Tibial artery (tissue), 4 donors: ENCODE data around the gene SMIM11.

ENCODE experiments used
- DNase-seq, 2 donors: peaks; one replicate each; pipeline ENCODE4 v3.0.0-alpha.2; 2019
- H3K27ac ChIP-seq, 2 donors: fragments of 200-600 bp; sonication (generic) in 1 of 2; 1 replicate in 1 of 2; 2 replicates in 1 of 2; pipeline ENCODE4 v1.5.1; 2018 to 2019; ENCODE audit warnings: mild to moderate bottlenecking in 1 of 2
- H3K27me3 ChIP-seq, 2 donors: fragments of 200-600 bp; sonication (generic) in 1 of 2; one replicate each; pipeline versions ENCODE4 v1.5.1 to v1.6.0; 2016 to 2019
- H3K36me3 ChIP-seq, 3 donors: fragments of 200-600 bp; sonication (generic) in 2 of 3; one replicate each; pipeline ENCODE4 v1.5.1; 2016 to 2019; ENCODE audit warnings: mild to moderate bottlenecking in 2 of 3
- H3K4me1 ChIP-seq, 4 donors: fragments of 200-600 bp; sonication (generic) in 2 of 4; 1 replicate in 3 of 4; 2 replicates in 1 of 4; pipeline ENCODE4 v1.5.1; 2016 to 2019
- H3K4me3 ChIP-seq, 2 donors: fragments of 200-600 bp; sonication (generic) in 1 of 2; 1 replicate in 1 of 2; 2 replicates in 1 of 2; pipeline ENCODE4 v1.5.1; 2018 to 2019; ENCODE audit warnings: mild to moderate bottlenecking in 2 of 2
- H3K9me3 ChIP-seq, 3 donors: fragments of 200-600 bp; sonication (generic) in 1 of 3; one replicate each; pipeline ENCODE4 v1.5.1; 2016 to 2019
- CTCF ChIP-seq, 2 experiments: fragments of 200-600 bp in 1 of 2; fragments of 450-650 bp in 1 of 2; IDR thresholded peaks; one replicate each; pipeline ENCODE4 v1.5.1; 2017 to 2019; ENCODE audit warnings: antibody characterized with exemption in 2 of 2, mild to moderate bottlenecking in 1 of 2, moderate library complexity in 1 of 2
- intact Hi-C: fragments of 100-400 bp; cut with DNase I; formaldehyde crosslinking; loops from one replicate; pipeline ENCODE4 v1.15.0; 2023; ENCODE audit warnings: low total_unique reads

Gene SMIM11

GRCh38 chr21:34345892-34346291, 29.4 kb upstream of the SMIM11 start:
- no peaks in the 10 kb centered on the region for H3K27me3 ChIP-seq
- H3K4me3 ChIP-seq, result no peak overlapping the region
- H3K36me3 ChIP-seq, result no peaks in the 10 kb centered on the region
- intact Hi-C loops, result loop anchor here (5.0 kb wide), 2 partner anchors 219 to 274 kb away; partner anchors contain the start of genes MRPS6 and SLC5A3
- peak overlapping the region; percentile 77 to 83 for H3K27ac ChIP-seq
- no peaks in the 10 kb centered on the region for H3K9me3 ChIP-seq
- H3K4me1 ChIP-seq, result peaks cover 0 to 46% (median 33%) of the 10 kb centered on the region in 4 donors
- TF ChIP-seq CTCF (IDR thresholded peaks at IDR 0.05), result no peak
- DNase-seq, result peak in 1 of 2 donors; percentile 28

- intact Hi-C loops, result loop anchor here (5.0 kb wide), 2 partner anchors 222 to 277 kb away; partner anchors contain the start of genes MRPS6 and SLC5A3
- no peaks in the 10 kb centered on the region for H3K9me3 ChIP-seq
- H3K36me3 ChIP-seq, result no peaks in the 10 kb centered on the region
- no peak overlapping the region for H3K27ac ChIP-seq
- H3K4me3 ChIP-seq, result no peak overlapping the region
- H3K27me3 ChIP-seq, result no peaks in the 10 kb centered on the region
- H3K4me1 ChIP-seq, result peaks cover 0 to 41% (median 32%) of the 10 kb centered on the region in 4 donors
- TF ChIP-seq CTCF (IDR thresholded peaks at IDR 0.05), result no peak
- no peak for DNase-seq
Measured at GRCh38 chr21:34348890-34349519, 26.3 kb upstream of the SMIM11 start.

GRCh38 chr21:34351786-34352241, 23.5 kb upstream of the SMIM11 start:
- peaks cover 0 to 13% (median 9%) of the 10 kb centered on the region in 4 donors for H3K4me1 ChIP-seq
- DNase-seq, result no peak
- H3K4me3 ChIP-seq, result no peak overlapping the region
- H3K9me3 ChIP-seq, result no peaks in the 10 kb centered on the region
- intact Hi-C loops, result loop anchor here (2.0 kb wide), 1 partner anchor 427 kb away; no protein-coding TSS in a partner anchor
- H3K27me3 ChIP-seq, result no peaks in the 10 kb centered on the region
- TF ChIP-seq CTCF (IDR thresholded peaks at IDR 0.05), result peak; percentile 82 to 86
- H3K36me3 ChIP-seq, result no peaks in the 10 kb centered on the region
- no peak overlapping the region for H3K27ac ChIP-seq

- H3K36me3 ChIP-seq, result no peaks in the 10 kb centered on the region
- peaks cover 0 to 6% (median 3%) of the 10 kb centered on the region in 4 donors for H3K4me1 ChIP-seq
- no peaks in the 10 kb centered on the region for H3K27me3 ChIP-seq
- H3K27ac ChIP-seq, result no peak overlapping the region
- no peak overlapping the region for H3K4me3 ChIP-seq
- DNase-seq, result no peak
- intact Hi-C loops, result no loop called here
- TF ChIP-seq CTCF (IDR thresholded peaks at IDR 0.05), result no peak
- no peaks in the 10 kb centered on the region for H3K9me3 ChIP-seq
Measured at GRCh38 chr21:34352556-34352955, 22.8 kb upstream of the SMIM11 start.

- H3K36me3 ChIP-seq, result no peaks in the 10 kb centered on the region
- TF ChIP-seq CTCF (IDR thresholded peaks at IDR 0.05), result no peak
- no peak overlapping the region for H3K27ac ChIP-seq
- DNase-seq, result no peak
- no peaks in the 10 kb centered on the region for H3K9me3 ChIP-seq
- no peaks in the 10 kb centered on the region for H3K27me3 ChIP-seq
- H3K4me1 ChIP-seq, result no peaks in the 10 kb centered on the region
- no peak overlapping the region for H3K4me3 ChIP-seq
- intact Hi-C loops, result no loop called here
Measured at GRCh38 chr21:34353182-34353581, 22.1 kb upstream of the SMIM11 start.
